Mucosa of descending colon (tissue), 3 donors: ENCODE measurements around the gene PTPRN2. TPM values are rescaled to one million over a fixed set of nuclear protein-coding genes. Genes with fewer than 3 reads are reported as not detected.
"Not testable (repeated sequence)": the region's sequence is repeated elsewhere in the genome, so short reads cannot be mapped to it uniquely, and the experiment has no call there.

Experiments used
- ATAC-seq: fragments of 200-7000 bp; cut with Tn5 transposase; one replicate; pipeline ENCODE4 v1.9.1; 2020; ENCODE audit warnings: mild to moderate bottlenecking, moderate library complexity
- DNase-seq, 3 donors: peaks; one replicate each; pipeline ENCODE4 v3.0.0-alpha.2; 2020
- H3K36me3 ChIP-seq: fragments of 200-600 bp; one replicate; pipeline ENCODE4 v1.8.0; 2021; ENCODE audit warnings: low read depth, mild to moderate bottlenecking
- H3K4me1 ChIP-seq: fragments of 200-600 bp; one replicate; pipeline ENCODE4 v1.8.0; 2021; ENCODE audit warnings: low read depth, mild to moderate bottlenecking
- H3K4me3 ChIP-seq: fragments of 200-600 bp; one replicate; pipeline ENCODE4 v1.8.0; 2021; ENCODE audit warnings: mild to moderate bottlenecking
- H3K9me3 ChIP-seq: fragments of 200-600 bp; one replicate; pipeline ENCODE4 v1.8.0; 2021; ENCODE audit warnings: mild to moderate bottlenecking
- CTCF ChIP-seq: fragments of 200-600 bp; IDR thresholded peaks from one replicate; pipeline ENCODE4 v1.8.0; 2022; ENCODE audit warnings: antibody characterized with exemption, mild to moderate bottlenecking
- intact Hi-C, 2 donors: fragments of 100-400 bp; cut with DNase I in 1 of 2; cut with micrococcal nuclease in 1 of 2; formaldehyde crosslinking; loops; one replicate each; pipeline versions ENCODE4 v1.11.0 to v1.11.1; 2022; cut with DNase I, micrococcal nuclease
- total RNA-seq, 3 donors: library from RNA; stranded (reverse); fragmentation: NEBNext Ultra II Directional in 2 of 3; extraction: Animal tissue kit (Norgen Biotek cat#: 25700) in 2 of 3; gene quantifications; one replicate each; pipeline versions ENCODE4 v1.2.1 to v1.2.4, GENCODE V29; 2021 to 2023
- donor health status: DM: no; HTN: no; CAD: no; lungs with moderate emphysema.
- donor health status: DM: no; HTN: no; CAD: no.
- donor health status: DM: no; HTN: yes; CAD: no.

PTPRN2 gene
- total RNA-seq, 3 donors from 2014 or later, result 12.5 to 28.0 (median 26.2) TPM

GRCh38 chr7:158164101-158165095 lies 423.2 kb downstream of the PTPRN2 start:
- peaks cover 2% of the 10 kb centered on the region for H3K9me3 ChIP-seq
- H3K36me3 ChIP-seq, result no peaks in the 10 kb centered on the region
- no peak for TF ChIP-seq CTCF
- intact Hi-C loops, result no loop called here
- DNase-seq (peak in 1 of 3 donors; percentile 6), ATAC-seq (no peak)
- H3K4me3 ChIP-seq, result no peak overlapping the region
- no peaks in the 10 kb centered on the region for H3K4me1 ChIP-seq

GRCh38 chr7:158161194-158161593 lies 426.4 kb downstream of the PTPRN2 start:
- no peak for DNase-seq
- intact Hi-C loops, result no loop called here
- no peak for ATAC-seq
- H3K4me3 ChIP-seq, result no peak overlapping the region
- H3K9me3 ChIP-seq, result peaks cover 2% of the 10 kb centered on the region
- no peaks in the 10 kb centered on the region for H3K4me1 ChIP-seq
- no peaks in the 10 kb centered on the region for H3K36me3 ChIP-seq
- no peak for TF ChIP-seq CTCF

GRCh38 chr7:158160199-158160598 lies 427.4 kb downstream of the PTPRN2 start:
- ATAC-seq (no peak), DNase-seq (no peak)
- Histone ChIP-seq H3K36me3 (no peaks in the 10 kb centered on the region), H3K9me3 (peaks cover 2% of the 10 kb centered on the region), H3K4me1 (no peaks in the 10 kb centered on the region), H3K4me3 (no peak overlapping the region)
- intact Hi-C loops, result no loop called here
- no peak for TF ChIP-seq CTCF

- intact Hi-C loops, result no loop called here
- DNase-seq (no peak), ATAC-seq (no peak)
- Histone ChIP-seq H3K36me3 (no peaks in the 10 kb centered on the region), H3K9me3 (no peaks in the 10 kb centered on the region), H3K4me1 (no peaks in the 10 kb centered on the region), H3K4me3 (no peak overlapping the region)
- no peak for TF ChIP-seq CTCF
Observed at GRCh38 chr7:158157460-158157859, 430.2 kb downstream of the PTPRN2 start.

GRCh38 chr7:158151273-158151672 lies 436.4 kb downstream of the PTPRN2 start:
- H3K4me1 ChIP-seq, intact Hi-C loops, H3K9me3 ChIP-seq, H3K4me3 ChIP-seq, H3K36me3 ChIP-seq: not testable (repeated sequence)
- peak; percentile 43 for ATAC-seq
- peak; percentile 28 to 91 (median 68) for DNase-seq

GRCh38 chr7:158150234-158150633 lies 437.4 kb downstream of the PTPRN2 start:
- intact Hi-C loops, result no loop called here
- DNase-seq (no peak), ATAC-seq (no peak)
- TF ChIP-seq CTCF, result no peak
- H3K4me1 ChIP-seq, result no peaks in the 10 kb centered on the region
- H3K4me3 ChIP-seq, result no peak overlapping the region
- H3K9me3 ChIP-seq, result peaks cover 7% of the 10 kb centered on the region
- H3K36me3 ChIP-seq, result no peaks in the 10 kb centered on the region

GRCh38 chr7:158147431-158147830 lies 440.2 kb downstream of the PTPRN2 start:
- ATAC-seq, H3K4me3 ChIP-seq, H3K9me3 ChIP-seq, DNase-seq, H3K4me1 ChIP-seq, intact Hi-C loops, H3K36me3 ChIP-seq: not testable (repeated sequence)
